ENCODE data around the gene SNRK. TPM values are rescaled to one million over a fixed set of nuclear protein-coding genes. Genes with fewer than 3 reads are reported as not detected.

Gene SNRK
- total RNA-seq, 2 donors from 2014 or later = 41.9 to 45.4 TPM

GRCh38 chr3:43255662-43256061, 30.7 kb upstream of the SNRK start:
- Mint-ChIP-seq H3K36me3 (no peaks in the 10 kb centered on the region), H3K27me3 (peaks cover 0 to 8% of the 10 kb centered on the region in 2 donors), H3K4me3 (no peak overlapping the region), H3K9me3 (no peaks in the 10 kb centered on the region), H3K27ac (no peak overlapping the region), H3K4me1 (ENCODE audit: low read depth in 2 of 2) (peaks cover 22 to 25% of the 10 kb centered on the region in 2 donors)
- no peak for ATAC-seq
- no peak for DNase-seq (ENCODE audit: low spot score)

- no peak overlapping the region for H3K4me3 Mint-ChIP-seq
- DNase-seq (ENCODE audit: low spot score) (no peak), ATAC-seq (no peak)
- H3K27me3 Mint-ChIP-seq = peaks cover 0 to 6% of the 10 kb centered on the region in 2 donors
- peak overlapping the region in 1 of 2 donors; percentile 16 for H3K27ac Mint-ChIP-seq
- H3K9me3 Mint-ChIP-seq = no peaks in the 10 kb centered on the region
- H3K4me1 Mint-ChIP-seq (ENCODE audit: low read depth in 2 of 2) = peaks cover 22 to 29% of the 10 kb centered on the region in 2 donors
- H3K36me3 Mint-ChIP-seq = no peaks in the 10 kb centered on the region
Measured at GRCh38 chr3:43256714-43257461, 29.5 kb upstream of the SNRK start.

- ATAC-seq = no peak
- H3K27ac Mint-ChIP-seq = peak overlapping the region in 1 of 2 donors; percentile 59
- no peak for DNase-seq (ENCODE audit: low spot score)
- H3K36me3 Mint-ChIP-seq = no peaks in the 10 kb centered on the region
- peaks cover 22 to 29% of the 10 kb centered on the region in 2 donors for H3K4me1 Mint-ChIP-seq (ENCODE audit: low read depth in 2 of 2)
- H3K27me3 Mint-ChIP-seq = peaks cover 0 to under 1% of the 10 kb centered on the region in 2 donors
- H3K9me3 Mint-ChIP-seq = no peaks in the 10 kb centered on the region
- no peak overlapping the region for H3K4me3 Mint-ChIP-seq
Measured at GRCh38 chr3:43257850-43258249, 28.5 kb upstream of the SNRK start.

GRCh38 chr3:43259626-43260025, 26.7 kb upstream of the SNRK start:
- ATAC-seq = no peak
- Mint-ChIP-seq H3K4me1 (ENCODE audit: low read depth in 2 of 2) (peaks cover 22 to 29% of the 10 kb centered on the region in 2 donors), H3K9me3 (no peaks in the 10 kb centered on the region), H3K4me3 (no peak overlapping the region), H3K27ac (no peak overlapping the region), H3K27me3 (no peaks in the 10 kb centered on the region), H3K36me3 (no peaks in the 10 kb centered on the region)
- DNase-seq (ENCODE audit: low spot score) = no peak

- no peak for ATAC-seq
- no peaks in the 10 kb centered on the region for H3K9me3 Mint-ChIP-seq
- no peaks in the 10 kb centered on the region for H3K36me3 Mint-ChIP-seq
- H3K4me3 Mint-ChIP-seq = no peak overlapping the region
- no peak for DNase-seq (ENCODE audit: low spot score)
- no peaks in the 10 kb centered on the region for H3K27me3 Mint-ChIP-seq
- H3K4me1 Mint-ChIP-seq (ENCODE audit: low read depth in 2 of 2) = peaks cover 26 to 29% of the 10 kb centered on the region in 2 donors
- H3K27ac Mint-ChIP-seq = no peak overlapping the region
Measured at GRCh38 chr3:43260412-43260811, 25.9 kb upstream of the SNRK start.

GRCh38 chr3:43262194-43262593, 24.1 kb upstream of the SNRK start:
- no peaks in the 10 kb centered on the region for H3K27me3 Mint-ChIP-seq
- no peaks in the 10 kb centered on the region for H3K36me3 Mint-ChIP-seq
- H3K4me3 Mint-ChIP-seq = no peak overlapping the region
- DNase-seq (ENCODE audit: low spot score) (no peak), ATAC-seq (no peak)
- no peaks in the 10 kb centered on the region for H3K9me3 Mint-ChIP-seq
- peaks cover 13 to 17% of the 10 kb centered on the region in 2 donors for H3K4me1 Mint-ChIP-seq (ENCODE audit: low read depth in 2 of 2)
- no peak overlapping the region for H3K27ac Mint-ChIP-seq

GRCh38 chr3:43266451-43266850, 19.9 kb upstream of the SNRK start:
- Mint-ChIP-seq H3K27ac (no peak overlapping the region), H3K4me1 (ENCODE audit: low read depth in 2 of 2) (peaks cover 5 to 7% of the 10 kb centered on the region in 2 donors), H3K36me3 (no peaks in the 10 kb centered on the region), H3K9me3 (peaks cover 4% of the 10 kb centered on the region), H3K27me3 (no peaks in the 10 kb centered on the region), H3K4me3 (no peak overlapping the region)
- ATAC-seq = no peak
- DNase-seq (ENCODE audit: low spot score) = no peak

GRCh38 chr3:43266995-43267394, 19.3 kb upstream of the SNRK start:
- Mint-ChIP-seq H3K9me3 (peaks cover 4% of the 10 kb centered on the region), H3K4me1 (ENCODE audit: low read depth in 2 of 2) (peaks cover 5 to 7% of the 10 kb centered on the region in 2 donors), H3K27me3 (no peaks in the 10 kb centered on the region), H3K4me3 (no peak overlapping the region), H3K27ac (no peak overlapping the region), H3K36me3 (no peaks in the 10 kb centered on the region)
- DNase-seq (ENCODE audit: low spot score) (no peak), ATAC-seq (no peak)

GRCh38 chr3:43268636-43269035, 17.7 kb upstream of the SNRK start:
- Mint-ChIP-seq H3K4me1 (ENCODE audit: low read depth in 2 of 2) (peaks cover 5 to 7% of the 10 kb centered on the region in 2 donors), H3K27ac (no peak overlapping the region), H3K4me3 (no peak overlapping the region), H3K9me3 (peaks cover 4% of the 10 kb centered on the region), H3K27me3 (no peaks in the 10 kb centered on the region), H3K36me3 (no peaks in the 10 kb centered on the region)
- DNase-seq (ENCODE audit: low spot score) (no peak), ATAC-seq (no peak)

GRCh38 chr3:43270078-43270477, 16.3 kb upstream of the SNRK start:
- Mint-ChIP-seq H3K9me3 (peaks cover 4% of the 10 kb centered on the region), H3K27me3 (no peaks in the 10 kb centered on the region), H3K27ac (no peak overlapping the region), H3K36me3 (no peaks in the 10 kb centered on the region), H3K4me3 (no peak overlapping the region), H3K4me1 (ENCODE audit: low read depth in 2 of 2) (peaks cover 5% of the 10 kb centered on the region in 2 donors)
- no peak for ATAC-seq
- no peak for DNase-seq (ENCODE audit: low spot score)

GRCh38 chr3:43273416-43273815, 12.9 kb upstream of the SNRK start:
- Mint-ChIP-seq H3K4me1 (ENCODE audit: low read depth in 2 of 2) (peaks cover 0 to 11% of the 10 kb centered on the region in 2 donors), H3K27ac (no peak overlapping the region), H3K9me3 (peaks cover 4% of the 10 kb centered on the region), H3K36me3 (peaks cover 7% of the 10 kb centered on the region), H3K4me3 (no peak overlapping the region), H3K27me3 (peaks cover 5 to 10% of the 10 kb centered on the region in 2 donors)
- ATAC-seq (no peak), DNase-seq (ENCODE audit: low spot score) (no peak)

- Mint-ChIP-seq H3K27ac (no peak overlapping the region), H3K36me3 (peaks cover 7% of the 10 kb centered on the region), H3K4me1 (ENCODE audit: low read depth in 2 of 2) (peaks cover 0 to 11% of the 10 kb centered on the region in 2 donors), H3K9me3 (no peaks in the 10 kb centered on the region), H3K27me3 (peaks cover 8 to 13% of the 10 kb centered on the region in 2 donors), H3K4me3 (no peak overlapping the region)
- ATAC-seq = no peak
- DNase-seq (ENCODE audit: low spot score) = no peak
Measured at GRCh38 chr3:43279082-43279481, 7.3 kb upstream of the SNRK start.

- no peaks in the 10 kb centered on the region for H3K9me3 Mint-ChIP-seq
- H3K4me1 Mint-ChIP-seq (ENCODE audit: low read depth in 2 of 2) = peaks cover 0 to 11% of the 10 kb centered on the region in 2 donors
- H3K36me3 Mint-ChIP-seq = peaks cover 7% of the 10 kb centered on the region
- no peak overlapping the region for H3K27ac Mint-ChIP-seq
- no peak overlapping the region for H3K4me3 Mint-ChIP-seq
- peaks cover 8 to 13% of the 10 kb centered on the region in 2 donors for H3K27me3 Mint-ChIP-seq
- DNase-seq (ENCODE audit: low spot score) = no peak
- ATAC-seq = no peak
Measured at GRCh38 chr3:43279532-43279931, 6.8 kb upstream of the SNRK start.

GRCh38 chr3:43281020-43281419, 5.3 kb upstream of the SNRK start:
- DNase-seq (ENCODE audit: low spot score) = no peak
- Mint-ChIP-seq H3K27me3 (peaks cover 8 to 13% of the 10 kb centered on the region in 2 donors), H3K9me3 (no peaks in the 10 kb centered on the region), H3K36me3 (peaks cover 7% of the 10 kb centered on the region), H3K27ac (no peak overlapping the region), H3K4me1 (ENCODE audit: low read depth in 2 of 2) (peaks cover 2 to 11% of the 10 kb centered on the region in 2 donors), H3K4me3 (no peak overlapping the region)
- no peak for ATAC-seq

All from natural killer cell treated with Interleukin-12 subunit alpha and Interleukin-12 subunit beta and Interleukin-15 and Interleukin-18, amount 100 ng/mL, for 72 hours (primary cell).